ENCODE data around the gene BNC2.
"Not testable (repeated sequence)": the region's sequence is repeated elsewhere in the genome, so short reads cannot be mapped to it uniquely, and the experiment has no call there.

BNC2 gene

GRCh38 chr9:16449076-16449730, 421.3 kb downstream of the BNC2 start:
- H3K4me3 ChIP-seq (replicated peaks in 1 of 2; ENCODE audit: low read depth in 2 of 2, low read length in 2 of 2), result no peak overlapping the region
- no peak for DNase-seq (ENCODE audit: low read depth in 2 of 2)

GRCh38 chr9:16447946-16448345, 422.5 kb downstream of the BNC2 start:
- TF ChIP-seq CTCF (IDR thresholded peaks at IDR 0.05; ENCODE audit: low read depth, low read length), result no peak
- no peak for DNase-seq (ENCODE audit: low read depth in 2 of 2)
- no peak overlapping the region for H3K4me3 ChIP-seq (replicated peaks in 1 of 2; ENCODE audit: low read depth in 2 of 2, low read length in 2 of 2)

More at GRCh38 chr9:16449076-16449730, 421.3 kb downstream of the BNC2 start:
- no peak for TF ChIP-seq CTCF (IDR thresholded peaks at IDR 0.05; ENCODE audit: low read depth, low read length)

- TF ChIP-seq CTCF (IDR thresholded peaks at IDR 0.05; ENCODE audit: low read depth, low read length), result no peak
- H3K4me3 ChIP-seq (replicated peaks in 1 of 2; ENCODE audit: low read depth in 2 of 2, low read length in 2 of 2), result no peak overlapping the region
- no peak for DNase-seq (ENCODE audit: low read depth in 2 of 2)
These were observed 423.8 kb downstream of the BNC2 start for GRCh38 chr9:16446636-16447035.

- no peak overlapping the region for H3K4me3 ChIP-seq (replicated peaks in 1 of 2; ENCODE audit: low read depth in 2 of 2, low read length in 2 of 2)
- TF ChIP-seq CTCF (IDR thresholded peaks at IDR 0.05; ENCODE audit: low read depth, low read length), result no peak
- peak; percentile 43 to 71 for DNase-seq (ENCODE audit: low read depth in 2 of 2)
These were observed 425.1 kb downstream of the BNC2 start for GRCh38 chr9:16445141-16445920.

GRCh38 chr9:16442622-16443021, 427.8 kb downstream of the BNC2 start:
- H3K4me3 ChIP-seq (replicated peaks in 1 of 2; ENCODE audit: low read depth in 2 of 2, low read length in 2 of 2), result no peak overlapping the region
- no peak for TF ChIP-seq CTCF (IDR thresholded peaks at IDR 0.05; ENCODE audit: low read depth, low read length)
- peak; percentile 62 to 79 for DNase-seq (ENCODE audit: low read depth in 2 of 2)

GRCh38 chr9:16441791-16442190, 428.7 kb downstream of the BNC2 start:
- DNase-seq (ENCODE audit: low read depth in 2 of 2), result no peak
- no peak overlapping the region for H3K4me3 ChIP-seq (replicated peaks in 1 of 2; ENCODE audit: low read depth in 2 of 2, low read length in 2 of 2)
- TF ChIP-seq CTCF (IDR thresholded peaks at IDR 0.05; ENCODE audit: low read depth, low read length), result no peak

- H3K4me3 ChIP-seq (replicated peaks in 1 of 2; ENCODE audit: low read depth in 2 of 2, low read length in 2 of 2), result not testable (repeated sequence)
- peak in 1 of 2 donors; percentile 76 for DNase-seq (ENCODE audit: low read depth in 2 of 2)
These were observed 431.6 kb downstream of the BNC2 start for GRCh38 chr9:16438831-16439230.
